Astrocyte of the spinal cord (primary cell): ENCODE results near the gene ZNF367.

Experiments
- DNase-seq: peaks from one replicate; pipeline ENCODE4 v3.0.0; 2011; ENCODE audit warnings: low read depth, low spot score
- H3K4me3 ChIP-seq: 2 replicates; pipeline ENCODE4 v1.5.1; 2011; ENCODE audit warnings: low read depth, mild to moderate bottlenecking, low read length, moderate library complexity
- in situ Hi-C: cut with HindIII; loops from 2 replicates; pipeline ENCODE4 v1.10.0; 2017; ENCODE audit warnings: low sequenced_read_pairs
- TF ChIP-seq, protein P1 (sequence below): IDR thresholded peaks from 2 replicates; pipeline ENCODE4 v1.5.1; 2012; ENCODE audit warnings: low read depth, mild to moderate bottlenecking, low read length, inconsistent platforms

Gene ZNF367

GRCh38 chr9:96383165-96383942 lies 34.8 kb downstream of the ZNF367 start, which contains the start of gene SLC35D2:
Gene SLC35D2, minus strand, starts transcription at chr9:96383711. Its CDS starts 77 bp downstream, at chr9:96383634.
- DNase-seq = peak; percentile 51
- TF ChIP-seq, protein P1, sequence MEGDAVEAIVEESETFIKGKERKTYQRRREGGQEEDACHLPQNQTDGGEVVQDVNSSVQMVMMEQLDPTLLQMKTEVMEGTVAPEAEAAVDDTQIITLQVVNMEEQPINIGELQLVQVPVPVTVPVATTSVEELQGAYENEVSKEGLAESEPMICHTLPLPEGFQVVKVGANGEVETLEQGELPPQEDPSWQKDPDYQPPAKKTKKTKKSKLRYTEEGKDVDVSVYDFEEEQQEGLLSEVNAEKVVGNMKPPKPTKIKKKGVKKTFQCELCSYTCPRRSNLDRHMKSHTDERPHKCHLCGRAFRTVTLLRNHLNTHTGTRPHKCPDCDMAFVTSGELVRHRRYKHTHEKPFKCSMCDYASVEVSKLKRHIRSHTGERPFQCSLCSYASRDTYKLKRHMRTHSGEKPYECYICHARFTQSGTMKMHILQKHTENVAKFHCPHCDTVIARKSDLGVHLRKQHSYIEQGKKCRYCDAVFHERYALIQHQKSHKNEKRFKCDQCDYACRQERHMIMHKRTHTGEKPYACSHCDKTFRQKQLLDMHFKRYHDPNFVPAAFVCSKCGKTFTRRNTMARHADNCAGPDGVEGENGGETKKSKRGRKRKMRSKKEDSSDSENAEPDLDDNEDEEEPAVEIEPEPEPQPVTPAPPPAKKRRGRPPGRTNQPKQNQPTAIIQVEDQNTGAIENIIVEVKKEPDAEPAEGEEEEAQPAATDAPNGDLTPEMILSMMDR = no peak
- in situ Hi-C loops = no loop called here
- H3K4me3 ChIP-seq = peak within 1 kb of the TSS; percentile 58

DNA sequence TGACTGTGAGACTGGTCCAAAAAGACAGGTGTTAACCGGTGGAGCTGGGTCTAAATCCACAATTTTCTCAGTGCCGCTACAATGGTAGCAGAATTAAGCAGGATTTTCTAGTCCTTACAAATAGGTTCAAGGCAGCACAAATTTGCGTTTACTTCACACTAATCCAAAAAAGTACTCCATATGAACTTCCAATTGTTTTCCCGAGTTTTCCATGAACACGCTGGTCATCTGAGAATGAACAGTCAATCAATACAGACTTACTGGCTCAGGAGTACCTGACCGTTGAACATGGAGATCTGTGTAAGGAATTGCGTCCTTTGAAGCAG lies 35.4 kb downstream of the ZNF367 start:
- in situ Hi-C loops = no loop called here
- TF ChIP-seq, protein P1 = no peak
- DNase-seq = no peak
- H3K4me3 ChIP-seq = peak overlapping the region; percentile 58

GRCh38 chr9:96382175-96382574 lies 36.0 kb downstream of the ZNF367 start:
- H3K4me3 ChIP-seq = no peak overlapping the region
- TF ChIP-seq, protein P1 = no peak
- in situ Hi-C loops = no loop called here
- no peak for DNase-seq

- DNase-seq = no peak
- in situ Hi-C loops = no loop called here
- TF ChIP-seq, protein P1 = no peak
- no peak overlapping the region for H3K4me3 ChIP-seq
Measured at GRCh38 chr9:96381696-96382095, 36.5 kb downstream of the ZNF367 start.

GRCh38 chr9:96381125-96381524 lies 37.0 kb downstream of the ZNF367 start:
- H3K4me3 ChIP-seq = no peak overlapping the region
- DNase-seq = no peak
- TF ChIP-seq, protein P1 = no peak
- in situ Hi-C loops = no loop called here

- in situ Hi-C loops = no loop called here
- DNase-seq = peak; percentile 47
- TF ChIP-seq, protein P1 = no peak
- H3K4me3 ChIP-seq = no peak overlapping the region
Measured at GRCh38 chr9:96379461-96379860, 38.7 kb downstream of the ZNF367 start.
